Left hindlimb (tissue), 1 donor: ENCODE results near the gene TNFSF9.
"Not testable (repeated sequence)": the region's sequence is repeated elsewhere in the genome, so short reads cannot be mapped to it uniquely, and the experiment has no call there.

ENCODE experiments used
- DNase-seq: peaks from one replicate; pipeline ENCODE4 v3.0.0-alpha.2; 2018

Gene TNFSF9

GRCh38 chr19:6532244-6532999 is 1.6 kb downstream of the TNFSF9 start:
- no peak for DNase-seq

- DNase-seq, result no peak
These were observed 2.1 kb downstream of the TNFSF9 start for GRCh38 chr19:6533000-6533328.

- DNase-seq, result no peak
These were observed 3.1 kb downstream of the TNFSF9 start for GRCh38 chr19:6533746-6534418.

- DNase-seq, result no peak
These were observed 3.7 kb downstream of the TNFSF9 start for GRCh38 chr19:6534451-6535093.

- no peak for DNase-seq
These were observed 4.8 kb downstream of the TNFSF9 start for GRCh38 chr19:6535558-6536137.

- DNase-seq, result no peak
These were observed 8.7 kb downstream of the TNFSF9 start for GRCh38 chr19:6539514-6539913.

- DNase-seq, result no peak
These were observed 10.3 kb downstream of the TNFSF9 start for GRCh38 chr19:6540918-6541689.

- no peak for DNase-seq
These were observed 13.1 kb downstream of the TNFSF9 start for GRCh38 chr19:6543866-6544347.

GRCh38 chr19:6550679-6551078 is 19.9 kb downstream of the TNFSF9 start:
- DNase-seq, result not testable (repeated sequence)

GRCh38 chr19:6551091-6551490 is 20.3 kb downstream of the TNFSF9 start:
- no peak for DNase-seq

GRCh38 chr19:6551607-6552450 is 21.0 kb downstream of the TNFSF9 start:
- DNase-seq, result peak; percentile 42

- DNase-seq, result no peak
These were observed 25.2 kb downstream of the TNFSF9 start for GRCh38 chr19:6556043-6556449.

- DNase-seq, result no peak
These were observed 25.8 kb downstream of the TNFSF9 start for GRCh38 chr19:6556480-6557195.

GRCh38 chr19:6562437-6562836 is 31.6 kb downstream of the TNFSF9 start:
- not testable (repeated sequence) for DNase-seq

- no peak for DNase-seq
These were observed 33.6 kb downstream of the TNFSF9 start for GRCh38 chr19:6564393-6564792.

- DNase-seq, result not testable (repeated sequence)
These were observed 35.9 kb downstream of the TNFSF9 start for GRCh38 chr19:6566727-6567126.

- no peak for DNase-seq
These were observed 37.2 kb downstream of the TNFSF9 start for GRCh38 chr19:6568010-6568526.

GRCh38 chr19:6568816-6569215 is 38.0 kb downstream of the TNFSF9 start:
- DNase-seq, result no peak

GRCh38 chr19:6570764-6571163 is 39.9 kb downstream of the TNFSF9 start:
- no peak for DNase-seq

GRCh38 chr19:6571167-6571566 is 40.3 kb downstream of the TNFSF9 start:
- DNase-seq, result no peak

GRCh38 chr19:6572217-6572616 is 41.4 kb downstream of the TNFSF9 start:
- DNase-seq, result no peak
